HG02870 (cell line): ENCODE data around the gene GLT1D1.
"Not testable (repeated sequence)": the region's sequence is repeated elsewhere in the genome, so short reads cannot be mapped to it uniquely, and the experiment has no call there.

Source experiments
- ATAC-seq: cut with Tn5 transposase; IDR thresholded peaks from one replicate; pipeline ENCODE4 v1.9.1; 2021; ENCODE audit warnings: mild to moderate bottlenecking, moderate library complexity; ENCODE audit not compliant: unreplicated experiment

Gene GLT1D1

GRCh38 chr12:128852885-128853599, at the start of gene GLT1D1:
TSS of gene GLT1D1 (plus strand) at chr12:128853478. CDS start at chr12:128853582, 104 bp downstream.
- ATAC-seq, result no peak

DNA sequence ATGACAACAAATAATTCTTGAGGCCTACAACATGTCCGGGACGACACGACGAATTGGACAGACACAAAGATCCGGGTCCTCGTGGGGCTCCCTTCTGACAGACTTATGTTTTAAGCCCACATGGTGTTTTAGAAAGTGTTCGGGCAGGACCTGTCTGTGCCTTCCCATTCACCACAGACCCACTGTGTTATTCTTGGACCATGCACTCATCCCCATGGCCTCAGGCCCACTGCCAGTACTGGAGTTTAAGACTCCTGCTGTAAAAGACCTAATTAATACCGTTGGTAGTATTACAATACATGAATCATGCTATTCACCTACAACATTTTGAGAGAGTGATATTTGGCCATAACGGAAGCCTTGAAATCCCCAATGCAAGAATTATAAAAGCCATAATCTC, 49.5 kb upstream of the GLT1D1 start:
- ATAC-seq, result no peak

DNA sequence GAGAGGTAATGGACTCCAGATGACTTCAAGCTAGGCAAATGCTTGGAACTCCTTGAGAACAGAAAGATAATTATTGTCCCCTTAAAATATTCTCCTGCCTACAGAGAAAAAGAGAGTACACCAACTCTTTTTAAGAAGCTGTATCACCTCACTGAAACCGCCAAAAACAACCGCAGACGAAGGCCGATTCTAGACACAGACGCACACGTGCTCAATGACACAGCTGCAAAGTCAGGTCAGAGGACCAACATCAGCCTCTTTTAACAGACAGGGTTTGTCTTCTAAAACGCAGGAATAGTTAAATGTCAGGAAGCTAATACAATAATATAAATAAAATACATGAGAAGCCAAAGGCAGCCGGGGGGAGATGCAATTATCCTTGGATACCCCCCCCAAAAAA, 48.5 kb upstream of the GLT1D1 start:
- no peak for ATAC-seq

DNA sequence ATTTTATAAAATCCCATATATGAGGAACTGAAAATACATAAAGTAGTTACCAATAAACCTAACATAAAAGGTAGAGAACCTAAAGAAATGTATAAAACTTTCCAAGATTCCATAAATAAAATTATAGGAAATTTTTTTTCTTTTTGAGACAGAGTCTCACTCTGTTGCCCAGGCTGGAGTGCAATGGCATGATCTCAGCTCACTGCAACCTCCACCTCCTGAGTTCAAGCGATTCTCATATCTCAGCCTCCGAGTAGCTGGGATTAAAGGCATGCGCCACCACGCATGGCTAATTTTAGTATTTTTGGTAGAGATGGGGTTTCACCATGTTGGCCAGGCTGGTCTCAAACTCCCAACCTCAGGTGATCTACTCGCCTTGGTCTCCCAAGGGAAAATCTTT, 47.9 kb upstream of the GLT1D1 start:
- ATAC-seq, result not testable (repeated sequence)

DNA sequence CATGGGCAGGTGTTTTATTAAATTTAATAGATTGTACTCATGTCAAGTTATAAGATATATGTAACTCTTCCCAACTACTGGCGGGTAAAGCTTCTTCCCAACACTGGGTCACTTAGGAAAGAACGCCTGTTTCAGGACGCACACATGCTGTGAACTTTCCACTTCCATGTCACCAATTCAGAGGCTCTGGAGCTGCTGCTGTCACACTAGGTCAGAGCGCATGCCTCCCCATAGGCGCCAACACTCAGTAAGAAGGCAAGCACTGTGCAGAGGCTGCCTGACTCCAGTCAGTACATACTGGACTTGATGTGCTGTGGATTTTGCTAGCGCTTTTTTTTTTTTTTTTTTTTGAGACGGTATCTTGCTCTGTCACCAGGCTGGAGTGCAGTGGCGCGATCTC, 46.7 kb upstream of the GLT1D1 start:
- ATAC-seq, result no peak

- ATAC-seq, result no peak
Observed at GRCh38 chr12:128807161-128807724, 46.0 kb upstream of the GLT1D1 start.

DNA sequence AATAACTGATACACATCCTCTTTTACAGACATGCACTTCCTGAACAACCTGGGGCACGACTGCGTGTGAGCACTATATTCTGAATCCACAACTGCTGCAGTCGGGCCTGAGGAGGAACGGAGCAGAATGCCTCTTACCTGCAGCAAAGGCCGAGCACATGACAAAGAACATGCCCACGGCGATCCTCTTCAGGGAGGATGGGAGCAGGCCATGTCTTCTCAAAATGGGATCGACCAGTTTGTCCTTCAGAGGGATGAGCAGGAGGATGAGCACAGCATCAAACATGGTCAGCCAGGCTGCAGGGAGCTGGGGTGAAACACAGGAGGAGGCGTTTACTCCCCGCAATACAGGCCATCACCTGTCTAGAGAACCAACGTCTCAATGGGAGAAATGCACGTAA, 44.6 kb upstream of the GLT1D1 start:
- no peak for ATAC-seq

GRCh38 chr12:128810182-128811127, 42.8 kb upstream of the GLT1D1 start:
- peak; percentile 88 for ATAC-seq

DNA sequence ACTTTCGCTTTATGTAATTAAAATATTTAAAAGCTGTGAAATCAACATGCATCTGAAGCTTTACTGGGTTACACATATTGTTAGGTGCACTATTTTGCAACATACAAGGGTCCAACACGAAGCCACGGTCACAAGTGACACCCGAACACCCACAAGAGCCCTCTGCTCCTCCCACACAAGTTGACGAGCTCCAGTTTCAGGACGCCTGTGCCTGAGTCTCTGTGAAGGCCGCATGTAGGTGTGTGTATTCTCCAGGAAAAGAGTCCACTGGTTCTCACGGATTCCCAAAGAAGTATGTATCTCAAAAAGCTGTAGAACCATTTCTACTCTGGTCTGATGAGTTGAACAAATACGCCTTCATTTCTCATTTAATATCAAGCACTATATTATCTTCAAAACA, 41.5 kb upstream of the GLT1D1 start:
- ATAC-seq, result no peak

- no peak for ATAC-seq
Observed at GRCh38 chr12:128813392-128813791, 39.9 kb upstream of the GLT1D1 start.

DNA sequence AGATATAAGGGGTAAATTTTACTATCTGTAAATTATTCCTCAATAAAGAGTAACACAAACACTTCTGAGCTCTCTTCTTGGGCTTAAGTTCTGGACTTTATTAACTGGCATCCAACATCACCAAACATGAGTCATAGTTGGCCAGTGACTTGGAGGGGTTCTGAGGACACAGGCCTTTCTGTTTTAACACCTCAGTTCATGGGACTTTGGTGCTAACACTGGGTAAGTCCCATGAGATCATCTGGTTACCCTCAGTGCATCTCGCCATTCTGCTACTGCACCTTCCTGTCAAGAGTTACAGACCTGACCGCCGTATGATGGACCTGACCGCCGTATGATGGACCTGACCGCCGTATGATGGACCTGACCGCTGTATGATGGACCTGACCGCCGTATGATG, 39.4 kb upstream of the GLT1D1 start:
- peak; percentile 14 for ATAC-seq

- ATAC-seq, result no peak
Observed at GRCh38 chr12:128814411-128815261, 38.6 kb upstream of the GLT1D1 start.

DNA sequence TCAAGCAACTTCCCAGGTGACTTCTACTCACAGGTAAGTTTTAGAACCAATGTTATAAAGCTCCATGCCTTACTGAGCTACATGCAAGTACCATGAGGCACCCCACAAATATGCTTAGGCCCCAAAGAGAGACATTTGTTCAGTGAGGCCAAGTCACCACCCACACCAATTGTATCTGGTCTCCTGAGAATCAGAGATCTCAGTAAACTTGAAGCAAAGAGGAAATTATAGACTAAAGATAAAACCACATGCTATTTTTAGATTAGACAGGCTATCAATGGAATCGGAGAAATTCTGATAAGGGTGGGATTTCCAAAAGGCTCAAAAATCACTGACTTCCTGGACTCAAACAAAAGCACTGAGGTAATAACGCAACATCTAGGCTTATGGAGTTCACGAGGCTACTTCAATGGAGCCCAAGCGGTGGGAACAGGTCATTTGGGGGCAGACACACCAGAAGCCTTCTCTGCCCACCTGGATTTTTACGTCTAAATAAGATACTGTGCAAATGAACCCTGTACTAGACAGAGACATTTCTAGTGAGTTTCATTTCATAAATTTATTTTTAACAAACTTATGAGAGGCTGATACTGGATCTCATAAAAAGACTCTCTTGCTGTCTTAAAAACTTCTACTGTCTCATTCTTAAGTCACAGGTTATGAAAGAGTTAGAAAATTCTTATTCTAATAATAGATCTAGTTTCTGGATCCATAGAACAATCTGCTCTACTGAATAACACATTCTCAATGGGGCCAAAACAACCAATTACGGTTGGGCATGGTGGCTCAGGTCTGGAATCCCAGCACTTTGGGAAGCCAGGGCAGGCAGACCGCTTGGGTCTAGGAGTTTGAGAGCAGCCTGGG, 37.3 kb upstream of the GLT1D1 start:
- ATAC-seq, result no peak

- ATAC-seq, result no peak
Observed at GRCh38 chr12:128816643-128816920, 36.7 kb upstream of the GLT1D1 start.

DNA sequence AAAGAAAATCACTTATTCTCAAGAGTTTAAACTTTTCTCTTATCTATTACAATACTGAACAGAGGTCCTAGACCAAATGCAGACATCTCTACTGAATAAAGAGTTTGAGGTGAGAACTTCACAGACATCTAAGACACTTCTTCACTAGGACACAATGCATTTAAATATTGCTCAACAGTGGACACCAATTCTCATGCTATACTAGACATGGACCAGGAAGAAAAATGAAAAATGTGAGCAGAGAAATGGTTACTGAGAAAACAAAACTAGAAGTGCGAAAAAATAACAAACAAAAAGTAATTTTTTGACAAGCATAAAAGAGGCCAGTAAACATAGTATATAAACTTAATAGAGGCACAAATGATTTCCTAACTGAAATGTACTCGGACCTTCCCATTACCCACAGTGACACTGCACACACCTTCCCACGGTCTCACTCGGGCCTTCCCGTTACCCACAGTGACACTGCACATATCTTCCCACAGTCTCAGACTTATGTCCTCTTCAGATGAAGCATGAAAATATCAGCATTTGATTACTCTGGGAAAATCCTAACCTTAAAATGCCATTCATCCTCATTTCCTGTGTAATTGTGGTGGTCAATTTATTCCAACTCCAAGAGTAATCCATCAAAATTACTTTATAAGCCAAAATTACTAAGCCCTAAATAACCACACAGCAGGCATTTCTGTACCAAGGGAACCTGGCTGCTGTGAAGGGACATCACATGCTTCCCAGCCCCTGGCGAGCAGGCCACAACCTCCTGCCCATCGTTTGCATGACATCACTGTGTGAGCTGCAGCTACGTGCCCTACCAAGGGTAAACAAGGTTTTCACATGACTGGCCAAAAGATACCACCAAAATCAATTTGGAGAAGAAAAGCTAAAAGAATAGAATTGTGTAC, 35.9 kb upstream of the GLT1D1 start:
- peak; percentile 20 for ATAC-seq

- peak; percentile 41 for ATAC-seq
Observed at GRCh38 chr12:128818065-128819022, 34.9 kb upstream of the GLT1D1 start.

DNA sequence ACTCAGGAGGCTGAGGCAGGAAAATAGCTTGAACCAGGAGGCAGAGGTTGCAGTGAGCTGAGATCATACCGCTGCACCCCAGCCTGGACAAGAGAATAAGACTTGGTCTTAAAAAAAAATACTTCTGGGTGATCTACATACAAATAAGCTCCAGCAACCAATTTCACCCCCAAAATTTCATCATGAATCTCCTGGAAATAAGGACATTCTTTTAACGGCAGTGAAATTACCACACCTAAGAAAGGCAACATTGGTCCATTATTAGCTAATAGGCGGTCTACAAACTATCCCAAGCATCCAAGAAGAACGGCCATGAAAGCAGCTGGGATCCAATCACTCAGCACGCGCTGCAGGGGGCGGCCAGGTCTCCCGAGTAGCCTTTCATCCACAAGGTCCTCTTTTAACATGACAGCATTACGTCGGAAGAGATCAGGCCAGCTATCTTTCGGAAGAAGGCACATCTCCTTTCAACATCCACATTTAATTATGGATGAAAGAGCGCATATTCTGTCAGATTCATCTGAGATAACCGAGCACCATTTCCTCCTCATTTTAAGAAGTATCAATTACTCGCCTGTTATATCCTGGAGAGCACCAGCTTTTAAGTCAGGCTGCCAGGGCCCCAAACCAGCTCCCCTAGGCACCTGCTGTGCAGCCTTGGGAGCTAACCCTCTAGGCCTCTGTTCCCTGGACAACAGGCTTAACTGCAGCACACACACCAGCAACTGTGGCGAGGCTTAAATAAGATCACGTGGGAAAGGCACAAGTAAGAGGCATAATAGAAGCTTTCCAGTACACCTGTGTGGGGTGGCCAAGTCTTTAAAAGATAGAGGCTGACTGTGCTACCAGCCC, 33.8 kb upstream of the GLT1D1 start:
- ATAC-seq, result no peak
